ENCODE measurements around the gene TSPAN32. TPM values are rescaled to one million over a fixed set of nuclear protein-coding genes. Genes with fewer than 3 reads are reported as not detected.

TSPAN32 gene
- 1 to 10 TPM; 2.9 to 4.6 (median 4.3) TPM for total RNA-seq

DNA sequence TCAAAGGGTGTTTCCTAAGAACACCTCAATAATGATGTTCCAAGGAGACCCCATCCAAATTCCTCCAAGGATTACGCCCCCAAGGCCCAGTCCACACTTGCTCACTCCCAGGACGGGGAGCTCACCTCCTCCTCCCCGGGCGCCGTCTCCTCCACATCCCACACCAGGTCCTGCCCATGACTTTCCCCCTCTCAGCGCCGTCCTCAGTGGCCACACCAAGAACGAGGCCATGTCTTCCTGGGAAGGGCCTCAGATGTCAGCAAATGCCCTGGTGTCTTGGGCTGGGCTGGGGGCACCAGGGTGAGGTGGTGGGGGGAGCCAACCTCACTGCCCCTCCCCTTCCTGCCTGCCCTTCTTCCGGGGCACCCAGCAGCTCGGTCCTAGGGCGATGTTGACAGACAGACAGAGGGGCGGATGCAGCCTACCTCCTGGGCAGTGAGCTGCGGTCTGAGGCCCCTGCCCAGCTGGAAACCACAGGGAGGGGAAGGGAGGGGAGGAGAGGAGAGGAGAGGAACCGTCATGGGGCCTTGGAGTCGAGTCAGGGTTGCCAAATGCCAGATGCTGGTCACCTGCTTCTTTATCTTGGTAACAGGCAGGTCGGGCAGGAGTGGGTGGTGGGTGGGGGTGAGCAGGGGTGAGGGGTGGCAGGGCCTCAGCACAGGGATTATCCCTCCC lies at the start of gene TSPAN32, which contains the start of gene C11orf21:
TSS of gene TSPAN32 (plus strand) at position 383 of the 675 bp plus-strand sequence. CDS start at position 520, 137 bp downstream.
TSS of gene C11orf21 (minus strand) at position 288 of the 675 bp plus-strand sequence. CDS start at position 178, 110 bp downstream.
- DNase-seq (no peak), ATAC-seq (peak; percentile 57 to 58)
- Mint-ChIP-seq H3K9me3 (no peaks in the 10 kb centered on the region), H3K27me3 (ENCODE audit: low read depth) (no peaks in the 10 kb centered on the region), H3K36me3 (ENCODE audit: insufficient read depth) (peaks cover 3% of the 10 kb centered on the region), H3K4me1 (ENCODE audit: low read depth) (peaks cover 71% of the 10 kb centered on the region), H3K4me3 (peak within 1 kb of the TSS; percentile 87)

- no peaks in the 10 kb centered on the region for H3K36me3 Mint-ChIP-seq (ENCODE audit: insufficient read depth)
- H3K4me1 Mint-ChIP-seq (ENCODE audit: low read depth), result no peaks in the 10 kb centered on the region
- no peak overlapping the region for H3K4me3 Mint-ChIP-seq
- H3K9me3 Mint-ChIP-seq, result no peaks in the 10 kb centered on the region
- H3K27me3 Mint-ChIP-seq (ENCODE audit: low read depth), result peaks cover 9% of the 10 kb centered on the region
- DNase-seq (no peak), ATAC-seq (no peak)
These were observed 49.8 kb upstream of the TSPAN32 start for GRCh38 chr11:2252018-2252417.

- Mint-ChIP-seq H3K27me3 (ENCODE audit: low read depth) (no peaks in the 10 kb centered on the region), H3K4me1 (ENCODE audit: low read depth) (no peaks in the 10 kb centered on the region), H3K4me3 (no peak overlapping the region), H3K9me3 (no peaks in the 10 kb centered on the region), H3K36me3 (ENCODE audit: insufficient read depth) (no peaks in the 10 kb centered on the region)
- no peak for ATAC-seq
- DNase-seq, result no peak
These were observed 45.4 kb upstream of the TSPAN32 start for GRCh38 chr11:2256293-2256913.

DNA sequence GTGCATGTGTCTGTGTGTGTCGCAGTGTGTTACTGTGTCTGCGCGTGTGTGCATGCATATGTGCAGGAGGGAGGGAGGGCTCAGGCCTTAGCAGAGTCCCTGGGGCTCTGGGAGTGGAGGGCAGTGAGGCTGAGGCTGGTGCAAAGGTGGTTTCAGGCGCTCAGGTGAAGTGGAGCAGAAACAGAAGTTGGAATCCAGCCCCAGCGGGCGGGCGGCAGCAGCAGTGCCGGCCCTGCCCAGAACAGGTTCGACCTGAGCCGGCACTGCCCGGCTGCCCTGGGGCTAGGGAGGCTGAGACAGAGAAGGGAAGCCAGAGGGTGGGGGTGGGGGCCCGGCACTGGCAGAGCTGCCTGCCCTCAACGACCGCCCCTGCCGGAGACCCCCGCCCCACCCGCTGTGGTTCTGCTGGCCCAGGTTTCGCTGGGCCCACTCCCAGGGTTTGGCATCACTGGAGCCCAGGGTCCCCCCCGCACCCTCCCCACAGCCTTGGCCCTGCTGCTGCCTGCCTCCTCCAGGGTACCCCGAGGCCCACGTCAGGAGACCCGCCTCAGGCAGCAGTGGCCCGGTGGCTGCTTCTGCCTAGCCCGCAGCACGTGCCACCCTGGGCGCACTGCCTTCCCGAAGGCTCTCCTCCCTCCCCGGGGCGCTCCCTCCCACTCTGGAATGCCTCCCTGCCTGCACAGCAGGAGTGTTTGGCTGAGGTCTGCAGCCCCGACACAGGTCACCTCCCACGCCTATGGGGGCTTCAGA lies 44.7 kb upstream of the TSPAN32 start:
- Mint-ChIP-seq H3K9me3 (no peaks in the 10 kb centered on the region), H3K4me3 (no peak overlapping the region), H3K27me3 (ENCODE audit: low read depth) (no peaks in the 10 kb centered on the region), H3K4me1 (ENCODE audit: low read depth) (no peaks in the 10 kb centered on the region), H3K36me3 (ENCODE audit: insufficient read depth) (no peaks in the 10 kb centered on the region)
- DNase-seq, result no peak
- no peak for ATAC-seq

GRCh38 chr11:2258501-2259465 lies 43.0 kb upstream of the TSPAN32 start:
- Mint-ChIP-seq H3K4me3 (no peak overlapping the region), H3K4me1 (ENCODE audit: low read depth) (no peaks in the 10 kb centered on the region), H3K27me3 (ENCODE audit: low read depth) (no peaks in the 10 kb centered on the region), H3K9me3 (no peaks in the 10 kb centered on the region), H3K36me3 (ENCODE audit: insufficient read depth) (no peaks in the 10 kb centered on the region)
- no peak for ATAC-seq
- DNase-seq, result no peak

DNA sequence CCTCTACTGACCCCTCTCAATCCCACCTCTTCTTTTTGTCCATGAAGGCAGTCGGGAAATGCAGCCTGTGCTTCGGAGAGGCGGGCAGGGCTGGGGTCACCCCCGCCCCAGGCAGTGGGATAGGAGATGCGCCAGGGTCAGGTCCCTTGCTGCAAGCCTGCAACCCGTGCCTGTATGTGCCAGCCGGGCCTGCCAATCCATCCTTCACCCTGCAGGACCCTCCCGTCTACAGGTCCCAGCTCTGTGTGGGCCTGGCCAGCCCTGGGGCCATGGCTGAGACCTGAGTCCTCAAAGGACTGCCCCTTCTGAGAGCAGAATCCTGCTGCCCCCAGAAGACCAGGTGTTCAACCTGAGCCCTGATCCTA lies 42.4 kb upstream of the TSPAN32 start:
- no peak overlapping the region for H3K4me3 Mint-ChIP-seq
- H3K4me1 Mint-ChIP-seq (ENCODE audit: low read depth), result no peaks in the 10 kb centered on the region
- ATAC-seq (no peak), DNase-seq (no peak)
- H3K36me3 Mint-ChIP-seq (ENCODE audit: insufficient read depth), result no peaks in the 10 kb centered on the region
- no peaks in the 10 kb centered on the region for H3K9me3 Mint-ChIP-seq
- H3K27me3 Mint-ChIP-seq (ENCODE audit: low read depth), result no peaks in the 10 kb centered on the region

GRCh38 chr11:2259897-2260451 lies 41.8 kb upstream of the TSPAN32 start:
- no peak for DNase-seq
- H3K9me3 Mint-ChIP-seq, result no peaks in the 10 kb centered on the region
- H3K4me1 Mint-ChIP-seq (ENCODE audit: low read depth), result no peaks in the 10 kb centered on the region
- no peak overlapping the region for H3K4me3 Mint-ChIP-seq
- no peaks in the 10 kb centered on the region for H3K36me3 Mint-ChIP-seq (ENCODE audit: insufficient read depth)
- ATAC-seq, result no peak
- H3K27me3 Mint-ChIP-seq (ENCODE audit: low read depth), result no peaks in the 10 kb centered on the region

DNA sequence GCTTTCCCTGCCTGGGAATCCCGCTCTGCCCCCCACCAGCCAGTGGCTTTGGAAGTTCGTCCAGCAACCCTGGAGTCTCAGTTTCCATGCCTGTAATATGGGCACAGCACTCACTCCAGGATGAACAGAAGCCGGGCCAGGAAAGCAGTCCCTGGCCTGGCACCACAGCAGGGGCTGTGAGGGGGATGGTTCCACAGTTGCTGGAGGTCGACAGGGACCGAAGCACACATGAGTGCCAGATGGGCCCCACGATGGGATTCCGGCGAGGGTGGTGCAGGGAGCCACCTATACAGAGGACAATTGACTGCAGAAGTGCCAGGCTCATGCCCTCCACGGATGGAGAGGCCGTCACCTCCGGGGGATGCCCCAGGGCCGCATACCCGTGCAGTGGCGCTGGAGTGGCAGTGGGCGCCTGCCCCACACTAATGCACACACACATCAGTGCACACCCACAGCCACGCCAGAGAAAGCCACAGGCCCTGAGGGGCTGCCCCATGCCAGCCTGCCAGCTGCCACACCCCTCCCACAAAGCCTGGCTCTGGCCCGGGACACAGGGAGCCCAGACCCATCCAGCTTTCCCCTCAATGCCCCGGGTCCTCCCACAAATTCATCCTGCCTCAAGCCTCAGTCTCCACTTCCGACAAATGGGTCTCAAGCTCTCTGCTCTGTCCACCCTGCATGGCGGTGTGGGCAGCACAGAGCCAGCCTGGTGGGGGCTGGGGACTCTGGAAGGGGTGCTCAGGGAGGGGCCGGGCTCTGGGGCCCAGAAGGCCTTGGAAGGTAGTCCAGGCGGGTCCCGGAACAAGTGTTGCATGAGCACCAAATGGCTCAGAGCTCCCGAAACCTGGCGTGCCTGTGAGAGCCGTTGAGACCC lies 41.1 kb upstream of the TSPAN32 start:
- no peak overlapping the region for H3K4me3 Mint-ChIP-seq
- no peaks in the 10 kb centered on the region for H3K36me3 Mint-ChIP-seq (ENCODE audit: insufficient read depth)
- peaks cover 6% of the 10 kb centered on the region for H3K4me1 Mint-ChIP-seq (ENCODE audit: low read depth)
- H3K27me3 Mint-ChIP-seq (ENCODE audit: low read depth), result no peaks in the 10 kb centered on the region
- no peaks in the 10 kb centered on the region for H3K9me3 Mint-ChIP-seq
- ATAC-seq (no peak), DNase-seq (no peak)

- Mint-ChIP-seq H3K4me1 (ENCODE audit: low read depth) (peaks cover 15% of the 10 kb centered on the region), H3K36me3 (ENCODE audit: insufficient read depth) (no peaks in the 10 kb centered on the region), H3K9me3 (no peaks in the 10 kb centered on the region), H3K27me3 (ENCODE audit: low read depth) (no peaks in the 10 kb centered on the region), H3K4me3 (no peak overlapping the region)
- DNase-seq, result no peak
- ATAC-seq, result no peak
These were observed 40.2 kb upstream of the TSPAN32 start for GRCh38 chr11:2261436-2262230.

DNA sequence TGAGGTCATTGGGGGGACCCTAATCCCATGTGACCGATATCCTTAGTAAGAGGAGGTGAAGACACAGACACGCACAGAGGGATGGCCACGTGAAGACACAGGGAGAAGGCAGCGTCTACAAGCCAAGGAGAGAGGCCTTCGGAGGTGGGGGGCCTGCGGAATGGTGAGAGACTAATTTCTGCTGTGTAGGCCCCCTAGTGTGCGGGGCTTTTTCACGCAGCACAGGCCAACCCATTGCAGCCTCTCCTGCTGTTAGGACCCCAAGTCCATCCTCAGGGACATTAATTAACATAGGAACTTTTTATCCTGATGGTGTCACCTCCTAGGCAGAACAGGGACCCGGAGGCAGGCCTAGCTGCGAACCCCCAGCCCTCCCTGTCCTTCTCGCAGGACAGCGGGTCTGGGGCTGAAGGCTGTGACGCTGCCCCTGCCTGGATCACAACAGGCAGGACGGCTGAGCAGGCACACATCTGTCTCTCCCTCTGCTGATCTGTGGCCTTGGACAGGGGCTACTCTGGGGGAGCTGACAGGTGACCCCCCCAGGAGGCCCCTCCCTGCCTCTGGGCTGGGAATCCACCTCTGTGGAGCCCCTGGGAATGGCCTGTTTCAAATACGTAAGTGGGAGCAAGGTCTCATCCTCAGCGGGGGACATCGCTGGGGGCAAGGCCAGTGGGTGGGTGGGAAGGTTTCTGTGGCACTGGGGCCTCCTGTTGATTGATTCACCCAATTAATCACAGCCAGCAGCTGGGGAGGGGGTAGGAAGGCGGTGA lies 39.3 kb upstream of the TSPAN32 start:
- Mint-ChIP-seq H3K4me1 (ENCODE audit: low read depth) (peaks cover 18% of the 10 kb centered on the region), H3K36me3 (ENCODE audit: insufficient read depth) (no peaks in the 10 kb centered on the region), H3K9me3 (no peaks in the 10 kb centered on the region), H3K4me3 (no peak overlapping the region), H3K27me3 (ENCODE audit: low read depth) (no peaks in the 10 kb centered on the region)
- no peak for DNase-seq
- ATAC-seq, result no peak

- no peaks in the 10 kb centered on the region for H3K9me3 Mint-ChIP-seq
- no peak for ATAC-seq
- peaks cover 1% of the 10 kb centered on the region for H3K27me3 Mint-ChIP-seq (ENCODE audit: low read depth)
- H3K4me3 Mint-ChIP-seq, result no peak overlapping the region
- no peaks in the 10 kb centered on the region for H3K36me3 Mint-ChIP-seq (ENCODE audit: insufficient read depth)
- peaks cover 22% of the 10 kb centered on the region for H3K4me1 Mint-ChIP-seq (ENCODE audit: low read depth)
- DNase-seq, result no peak
These were observed 38.7 kb upstream of the TSPAN32 start for GRCh38 chr11:2263071-2263565.

Measured in activated T-cell treated with anti-CD3 and anti-CD28 coated beads, Interleukin-2, amount 50 U/mL, for 4 hours (primary cell).